HCT116 (cell line): ENCODE measurements around the gene TMEM187.

ENCODE experiments used
- ELF1 ChIP-seq: IDR thresholded peaks from 2 replicates; pipeline ENCODE4 v1.6.1; 2012; ENCODE audit warnings: low read depth, borderline replicate concordance
- EZH2 ChIP-seq: fragments of 200-600 bp; sonication (generic); IDR thresholded peaks from 2 replicates; pipeline ENCODE4 v1.6.1; 2017; ENCODE audit warnings: antibody characterized with exemption, mixed run types
- EZH2phosphoT487 ChIP-seq: fragments of 200-600 bp; IDR thresholded peaks from 2 replicates; pipeline ENCODE4 v1.6.1; 2018; ENCODE audit warnings: antibody characterized with exemption, borderline replicate concordance
- POLR2A ChIP-seq: IDR thresholded peaks from 2 replicates; pipeline ENCODE4 v1.7.0; 2011; ENCODE audit warnings: borderline replicate concordance; ENCODE audit not compliant: insufficient read depth, insufficient read length; ENCODE audit errors: extremely low read depth
- POLR2AphosphoS5 ChIP-seq: IDR thresholded peaks from 2 replicates; pipeline ENCODE4 v1.6.1; 2011; ENCODE audit warnings: mild to moderate bottlenecking, low read depth, low read length, moderate library complexity
- RAD21 ChIP-seq: IDR thresholded peaks from 2 replicates; pipeline ENCODE4 v1.6.1; 2012; ENCODE audit warnings: low read depth, mild to moderate bottlenecking
- SIN3A ChIP-seq: IDR thresholded peaks from 2 replicates; pipeline ENCODE4 v1.6.1; 2012; ENCODE audit warnings: low read depth
- SP1 ChIP-seq: IDR thresholded peaks from 2 replicates; pipeline ENCODE4 v1.6.1; 2012; ENCODE audit warnings: low read depth
- YY1 ChIP-seq: IDR thresholded peaks from 2 replicates; pipeline ENCODE4 v1.6.1; 2011; ENCODE audit warnings: low read length, low read depth, moderate library complexity, mild to moderate bottlenecking; ENCODE audit not compliant: insufficient replicate concordance; ENCODE audit errors: extremely low read depth
- ZBTB33 ChIP-seq: IDR thresholded peaks from 2 replicates; pipeline ENCODE4 v1.6.1; 2011; ENCODE audit warnings: mild to moderate bottlenecking, low read length, moderate library complexity; ENCODE audit not compliant: insufficient replicate concordance; ENCODE audit errors: extremely low read depth
- TF ChIP-seq, protein P1 (sequence below), 3 experiments: fragments of 200-600 bp in 1 of 3; sonication (generic) in 1 of 3; IDR thresholded peaks in 2 of 3; conservative IDR thresholded peaks in 1 of 3; 2 replicates each; pipeline ENCODE4 v1.5.1; 2012 to 2017; ENCODE audit warnings: low read depth in 2 of 3, low read length in 2 of 3, antibody characterized with exemption in 1 of 3, borderline replicate concordance in 1 of 3, control low read depth in 1 of 3, mild to moderate bottlenecking in 1 of 3, mixed read lengths in 1 of 3, mixed run types in 1 of 3, moderate library complexity in 1 of 3; ENCODE audit not compliant: insufficient read depth in 1 of 3

GRCh38 chrX:153969904-153970356 lies 2.6 kb upstream of the TMEM187 start:
- TF ChIP-seq, protein P1, sequence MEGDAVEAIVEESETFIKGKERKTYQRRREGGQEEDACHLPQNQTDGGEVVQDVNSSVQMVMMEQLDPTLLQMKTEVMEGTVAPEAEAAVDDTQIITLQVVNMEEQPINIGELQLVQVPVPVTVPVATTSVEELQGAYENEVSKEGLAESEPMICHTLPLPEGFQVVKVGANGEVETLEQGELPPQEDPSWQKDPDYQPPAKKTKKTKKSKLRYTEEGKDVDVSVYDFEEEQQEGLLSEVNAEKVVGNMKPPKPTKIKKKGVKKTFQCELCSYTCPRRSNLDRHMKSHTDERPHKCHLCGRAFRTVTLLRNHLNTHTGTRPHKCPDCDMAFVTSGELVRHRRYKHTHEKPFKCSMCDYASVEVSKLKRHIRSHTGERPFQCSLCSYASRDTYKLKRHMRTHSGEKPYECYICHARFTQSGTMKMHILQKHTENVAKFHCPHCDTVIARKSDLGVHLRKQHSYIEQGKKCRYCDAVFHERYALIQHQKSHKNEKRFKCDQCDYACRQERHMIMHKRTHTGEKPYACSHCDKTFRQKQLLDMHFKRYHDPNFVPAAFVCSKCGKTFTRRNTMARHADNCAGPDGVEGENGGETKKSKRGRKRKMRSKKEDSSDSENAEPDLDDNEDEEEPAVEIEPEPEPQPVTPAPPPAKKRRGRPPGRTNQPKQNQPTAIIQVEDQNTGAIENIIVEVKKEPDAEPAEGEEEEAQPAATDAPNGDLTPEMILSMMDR (IDR thresholded peaks at IDR 0.05 in 2 of 3, conservative IDR thresholded peaks at IDR 0.05 in 1 of 3; ENCODE audit: borderline replicate concordance in 1 of 3, insufficient read depth in 1 of 3, low read depth in 2 of 3, low read length in 2 of 3), result no peak
- TF ChIP-seq RAD21, result no peak
- TF ChIP-seq EZH2, result no peak
- TF ChIP-seq EZH2phosphoT487, result no peak
- TF ChIP-seq ELF1, result no peak
- no peak for TF ChIP-seq SP1
- no peak for TF ChIP-seq POLR2A
- no peak for TF ChIP-seq YY1
- no peak for TF ChIP-seq POLR2AphosphoS5
- TF ChIP-seq ZBTB33, result no peak
- TF ChIP-seq SIN3A, result no peak
